ENCODE data around the gene CD300A. TPM values are rescaled to one million over a fixed set of nuclear protein-coding genes. Genes with fewer than 3 reads are reported as not detected.
A peak's percentile ranks its signal among the peaks of the same experiment; 100 is the strongest.

The CD300A gene
- total RNA-seq, 4 donors from 2014 or later, result 1.4 to 2.5 TPM; not detected in 2

GRCh38 chr17:74437702-74438101, 28.7 kb upstream of the CD300A start:
- no peaks in the 10 kb centered on the region for H3K9me3 ChIP-seq
- no peaks in the 10 kb centered on the region for H3K27me3 ChIP-seq
- H3K36me3 ChIP-seq, result peaks cover 0 to 15% of the 10 kb centered on the region in 2 donors
- intact Hi-C loops (cut with DNase I; ENCODE audit: low total_unique reads), result no loop called here
- no peak overlapping the region for H3K4me3 ChIP-seq
- in situ Hi-C loops (cut with MboI; ENCODE audit: low sequenced_read_pairs in 4 of 4), result no loop called here
- peak overlapping the region in 3 of 4 donors; percentile 8 to 99 (median 97) for H3K27ac ChIP-seq
- peaks cover 17 to 22% of the 10 kb centered on the region in 2 donors for H3K4me1 ChIP-seq
- peak; percentile 47 to 75 (median 64) for TF ChIP-seq CTCF (IDR thresholded peaks at IDR 0.05 in 4 of 5, conservative IDR thresholded peaks at IDR 0.05 in 1 of 5)
- no peak for TF ChIP-seq POLR2A (IDR thresholded peaks at IDR 0.05)
- ATAC-seq (no peak), DNase-seq (no peak)

GRCh38 chr17:74439691-74440567, 26.5 kb upstream of the CD300A start:
- DNase-seq (no peak), ATAC-seq (no peak)
- in situ Hi-C loops (cut with MboI; ENCODE audit: low sequenced_read_pairs in 4 of 4), result no loop called here
- Histone ChIP-seq H3K4me3 (no peak overlapping the region), H3K4me1 (peaks cover 33 to 40% of the 10 kb centered on the region in 2 donors), H3K27ac (peak overlapping the region; percentile 21 to 98 (median 94)), H3K9me3 (no peaks in the 10 kb centered on the region), H3K36me3 (peaks cover 0 to 15% of the 10 kb centered on the region in 2 donors), H3K27me3 (no peaks in the 10 kb centered on the region)
- intact Hi-C loops (cut with DNase I; ENCODE audit: low total_unique reads), result no loop called here
- no peak for TF ChIP-seq POLR2A (IDR thresholded peaks at IDR 0.05)
- no peak for TF ChIP-seq CTCF (IDR thresholded peaks at IDR 0.05 in 4 of 5, conservative IDR thresholded peaks at IDR 0.05 in 1 of 5)

GRCh38 chr17:74441537-74441936, 24.9 kb upstream of the CD300A start:
- TF ChIP-seq CTCF (IDR thresholded peaks at IDR 0.05 in 4 of 5, conservative IDR thresholded peaks at IDR 0.05 in 1 of 5) (no peak), POLR2A (IDR thresholded peaks at IDR 0.05) (no peak)
- no peak for DNase-seq
- Histone ChIP-seq H3K27me3 (no peaks in the 10 kb centered on the region), H3K4me1 (peaks cover 44 to 49% of the 10 kb centered on the region in 2 donors), H3K36me3 (peaks cover 0 to 15% of the 10 kb centered on the region in 2 donors), H3K4me3 (no peak overlapping the region), H3K27ac (peak overlapping the region; percentile 92 to 98 (median 97)), H3K9me3 (no peaks in the 10 kb centered on the region)
- in situ Hi-C loops (cut with MboI; ENCODE audit: low sequenced_read_pairs in 4 of 4) (no loop called here), intact Hi-C loops (cut with DNase I; ENCODE audit: low total_unique reads) (no loop called here)
- ATAC-seq, result no peak

GRCh38 chr17:74442291-74442669, 24.2 kb upstream of the CD300A start:
- ATAC-seq, result no peak
- H3K4me3 ChIP-seq, result peak overlapping the region; percentile 39 to 57 (median 50)

More at GRCh38 chr17:74442291-74442669, 24.2 kb upstream of the CD300A start:
- Histone ChIP-seq H3K27ac (peak overlapping the region; percentile 92 to 98 (median 97)), H3K4me1 (peaks cover 49 to 53% of the 10 kb centered on the region in 2 donors), H3K9me3 (no peaks in the 10 kb centered on the region), H3K36me3 (peaks cover 0 to 15% of the 10 kb centered on the region in 2 donors), H3K27me3 (no peaks in the 10 kb centered on the region)
- TF ChIP-seq CTCF (IDR thresholded peaks at IDR 0.05 in 4 of 5, conservative IDR thresholded peaks at IDR 0.05 in 1 of 5) (no peak), POLR2A (IDR thresholded peaks at IDR 0.05) (no peak)
- DNase-seq, result no peak
- intact Hi-C loops (cut with DNase I; ENCODE audit: low total_unique reads) (no loop called here), in situ Hi-C loops (cut with MboI; ENCODE audit: low sequenced_read_pairs in 4 of 4) (no loop called here)
